Activated CD4-positive, alpha-beta T cell treated with anti-CD3 and anti-CD28 coated beads, Interleukin-2, amount 50 U/mL, for 24 hours (primary cell): Measurements from ENCODE around the gene PRAC1.

Experiments used
- DNase-seq, 2 donors: peaks; one replicate each; pipeline ENCODE4 v3.0.0-alpha.2; 2020; ENCODE audit warnings: low read depth in 1 of 2, low spot score in 1 of 2

Gene PRAC1

DNA sequence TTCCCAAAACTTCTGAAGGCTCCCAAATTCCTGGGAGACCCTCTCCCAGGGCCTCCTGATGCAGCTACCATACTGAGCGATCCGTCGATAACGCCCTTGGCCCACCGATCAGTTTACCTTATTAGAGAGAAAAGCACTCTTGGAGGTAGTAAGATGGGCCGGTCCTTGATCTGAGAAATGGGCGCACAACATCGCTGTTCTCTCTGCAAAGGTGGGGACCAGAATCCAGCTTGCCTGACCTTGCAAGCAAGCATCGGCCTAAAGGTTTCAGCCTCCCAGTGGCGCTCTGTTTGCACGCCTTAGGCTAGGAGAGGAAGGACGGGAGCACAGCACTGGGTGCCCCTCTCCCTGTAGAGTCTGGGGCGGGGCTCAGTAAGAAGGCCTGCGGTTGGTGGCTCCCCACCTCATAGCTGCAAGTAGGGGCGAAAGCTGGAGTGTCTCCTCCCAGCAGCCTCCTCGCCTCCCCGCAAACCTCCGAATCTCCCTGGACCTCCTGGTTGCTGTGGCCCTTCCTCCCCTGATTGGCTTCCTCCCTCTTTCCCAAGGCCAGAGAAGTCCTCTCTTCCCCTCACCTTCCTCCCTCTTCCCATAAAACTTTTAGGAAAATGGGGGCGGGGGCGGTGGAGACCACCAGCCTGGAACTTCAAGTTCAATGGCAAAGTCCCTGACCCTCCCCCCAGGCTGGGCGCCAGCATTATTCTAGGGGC lies at the start of gene PRAC1:
TSS of gene PRAC1 (minus strand) at position 318 of the 707 bp plus-strand sequence. CDS start at position 192, 126 bp downstream.
- no peak for DNase-seq

DNA sequence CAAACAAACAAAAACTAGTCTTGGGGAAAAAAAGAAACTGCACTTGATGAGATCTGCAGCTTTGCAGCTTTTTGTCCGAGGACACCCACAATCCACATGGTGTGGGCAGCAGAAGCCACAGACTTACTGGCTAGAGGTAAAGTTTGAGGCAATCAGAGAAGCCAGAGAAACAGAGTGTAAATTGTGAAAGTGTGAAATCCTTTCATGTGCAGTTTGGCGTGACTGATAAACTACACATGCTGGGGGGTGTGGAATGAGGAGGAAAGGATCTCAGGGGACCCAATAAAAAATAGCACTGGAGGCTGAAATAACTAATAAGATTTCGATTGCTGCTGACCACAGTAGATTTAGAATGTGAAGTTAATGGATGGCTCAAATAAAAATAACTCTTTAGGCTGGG lies 48.6 kb upstream of the PRAC1 start:
- no peak for DNase-seq

DNA sequence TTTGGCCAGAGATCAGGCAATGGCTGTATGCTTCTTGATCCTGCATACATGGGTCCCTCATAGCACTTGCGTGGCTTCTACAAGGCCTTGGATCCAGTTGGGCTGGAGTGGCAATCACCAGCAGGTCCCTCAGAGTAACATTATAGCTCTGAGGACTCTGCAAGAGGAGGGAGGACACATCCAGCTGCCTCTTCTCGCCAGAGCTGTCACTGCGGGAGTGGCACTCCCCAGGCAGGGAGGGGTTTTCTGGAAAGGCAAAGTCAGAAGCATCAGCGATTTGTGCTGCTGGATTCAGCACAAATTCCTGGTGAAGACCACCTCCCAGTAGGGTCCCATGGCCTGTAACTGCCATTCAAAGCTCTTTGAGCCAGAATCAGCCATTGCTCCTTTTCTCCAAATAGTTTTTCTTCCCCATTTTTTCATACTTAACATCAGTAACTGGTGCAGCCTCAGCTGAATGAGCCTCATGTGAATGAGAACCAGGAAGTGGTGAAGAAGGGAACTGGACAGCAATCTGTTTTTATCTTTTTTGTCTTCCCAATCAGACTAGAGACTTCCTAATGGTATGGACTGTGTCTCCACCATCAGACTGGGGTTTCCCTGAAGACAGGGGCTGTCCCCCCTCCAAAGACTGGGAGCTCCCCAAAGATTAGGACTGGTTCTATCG lies 46.8 kb upstream of the PRAC1 start:
- no peak for DNase-seq

DNA sequence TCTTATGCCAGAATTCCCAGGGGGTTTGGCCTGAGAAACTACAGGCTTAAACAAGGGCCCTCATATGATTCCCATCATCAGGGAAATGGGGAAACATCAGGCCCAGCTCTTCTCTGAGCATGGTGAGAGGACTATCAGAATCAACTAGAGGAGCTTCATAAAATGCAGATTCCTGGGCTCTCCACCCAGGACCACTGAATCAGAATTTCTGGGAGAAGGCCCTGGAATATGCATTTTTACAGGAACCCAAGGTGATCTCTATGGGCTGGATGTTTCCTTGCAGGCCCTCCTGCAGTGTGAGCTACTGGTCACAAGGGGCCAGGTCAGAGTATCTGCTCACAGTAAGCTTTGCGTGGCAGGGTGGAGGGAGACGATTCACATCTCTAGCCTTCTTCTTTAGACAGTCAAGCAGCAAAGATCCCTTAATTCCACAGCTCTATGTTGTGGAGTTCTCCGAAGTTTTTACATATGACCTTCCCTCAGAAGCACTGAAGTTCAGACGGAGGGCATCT lies 45.0 kb upstream of the PRAC1 start:
- DNase-seq: no peak

DNA sequence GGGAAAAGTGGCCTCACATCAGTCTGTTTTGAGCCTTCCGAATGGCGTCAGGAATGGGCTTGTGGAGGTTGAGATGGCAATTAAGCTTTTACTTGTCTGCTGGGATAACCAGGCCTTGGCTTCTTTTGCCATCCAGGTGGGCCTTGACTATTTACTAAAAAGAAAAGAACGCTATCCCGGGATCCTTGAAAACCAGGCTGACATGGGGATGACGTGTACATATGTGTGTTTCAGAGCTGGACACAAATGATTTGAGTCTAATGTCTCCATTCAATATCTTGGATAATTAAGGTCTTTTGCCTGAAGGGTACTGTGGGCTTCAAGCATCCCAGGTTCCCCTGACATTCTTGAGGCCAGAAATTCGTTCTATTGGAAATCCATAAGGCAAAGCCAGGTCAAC lies 38.8 kb upstream of the PRAC1 start:
- no peak for DNase-seq

DNA sequence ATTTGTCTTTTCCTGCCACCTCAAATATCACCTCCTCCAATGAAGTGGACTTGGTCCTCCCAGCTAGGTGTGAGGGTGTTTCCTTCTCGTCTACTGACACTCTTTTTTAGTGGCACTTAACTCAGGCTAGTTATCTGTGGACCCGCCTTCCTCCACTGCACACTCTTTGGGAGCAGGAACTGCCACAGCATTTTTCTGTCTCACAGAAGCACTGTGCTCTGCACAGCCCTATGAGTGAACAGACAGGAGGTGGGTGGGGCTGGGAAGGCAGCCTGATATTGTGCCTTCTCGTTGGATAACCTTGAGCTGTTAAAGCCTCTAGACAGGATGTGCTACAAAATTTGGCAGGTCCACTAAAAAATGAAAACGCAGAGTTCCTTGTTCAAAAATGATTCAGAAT lies 38.1 kb upstream of the PRAC1 start:
- no peak for DNase-seq

DNA sequence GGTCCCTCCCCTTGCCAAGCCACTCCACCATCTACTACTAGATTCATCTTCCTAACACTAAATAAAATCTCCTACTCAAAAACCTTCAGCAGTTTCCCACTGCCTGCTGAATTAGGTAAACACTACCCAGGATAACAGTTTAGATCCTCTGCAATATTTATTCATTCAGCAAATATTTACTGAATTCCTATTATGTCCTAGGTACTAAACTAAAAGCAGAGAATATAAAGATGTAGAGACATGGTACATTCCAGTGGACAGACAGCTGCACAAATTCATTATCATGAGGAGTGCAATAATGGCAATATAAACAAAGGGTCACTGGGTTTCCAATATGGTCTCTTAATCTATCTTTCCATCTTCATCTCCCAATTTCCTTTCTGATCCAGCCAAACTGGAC lies 37.0 kb upstream of the PRAC1 start:
- no peak for DNase-seq

DNA sequence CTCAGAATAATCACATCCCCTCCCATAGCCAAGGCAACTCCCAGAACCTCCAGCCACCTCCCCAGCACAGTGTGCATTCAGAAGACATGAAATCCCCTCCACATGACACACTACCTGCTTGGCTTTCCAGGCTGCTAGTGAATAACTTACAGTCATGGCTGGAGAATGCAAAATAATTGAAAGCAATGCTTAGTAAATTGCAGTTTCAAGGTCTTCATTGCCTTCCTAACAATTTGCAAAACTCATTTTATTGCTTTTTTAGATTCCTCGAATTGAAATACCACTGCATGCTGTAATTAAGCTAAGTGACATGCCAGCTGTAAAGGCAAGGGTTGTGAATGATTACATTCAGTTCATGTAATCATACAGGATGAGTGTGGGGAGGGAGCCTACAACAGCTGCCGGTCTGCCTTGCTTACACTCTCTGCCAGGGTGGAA lies 35.2 kb upstream of the PRAC1 start:
- DNase-seq: no peak

DNA sequence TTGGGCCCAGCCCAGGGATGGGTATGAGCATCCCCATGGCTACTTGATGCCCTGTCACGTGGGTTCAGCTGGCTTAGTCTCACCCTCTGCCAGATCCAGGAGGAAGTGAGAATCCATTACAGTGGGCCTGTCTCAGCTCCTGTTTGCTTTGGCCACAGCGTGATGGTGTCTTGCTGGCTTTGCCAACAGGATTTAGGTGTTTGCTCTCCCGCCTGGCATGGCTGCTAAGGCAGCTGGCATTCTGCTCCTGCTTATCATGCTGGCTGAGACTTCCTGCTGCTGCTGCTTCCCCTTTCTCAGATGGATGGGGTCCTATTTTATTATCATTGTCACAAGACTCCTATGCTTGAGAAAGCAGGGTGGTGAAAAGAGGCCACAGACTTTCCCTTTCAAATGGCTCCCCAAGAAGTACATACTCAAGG lies 34.5 kb upstream of the PRAC1 start:
- no peak for DNase-seq

DNA sequence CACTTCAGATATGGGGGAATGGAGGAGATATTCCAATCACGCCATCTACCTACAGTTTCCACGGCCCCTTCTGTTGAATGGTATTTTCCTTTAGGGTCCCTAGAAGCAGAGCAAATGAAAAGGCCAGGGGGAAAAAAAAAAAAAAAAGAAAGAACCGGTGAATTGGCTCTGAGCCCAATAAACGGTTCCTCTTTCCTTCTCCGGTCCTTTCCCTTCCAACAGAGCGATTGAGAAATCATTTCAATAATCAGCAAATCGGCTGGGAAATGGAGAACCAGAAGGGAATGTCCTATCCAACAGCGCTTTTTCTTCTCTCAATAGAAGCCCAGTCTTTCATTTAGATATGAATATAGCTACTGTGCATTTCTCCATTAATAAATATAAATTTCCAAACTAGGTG lies 33.0 kb upstream of the PRAC1 start:
- DNase-seq: no peak

DNA sequence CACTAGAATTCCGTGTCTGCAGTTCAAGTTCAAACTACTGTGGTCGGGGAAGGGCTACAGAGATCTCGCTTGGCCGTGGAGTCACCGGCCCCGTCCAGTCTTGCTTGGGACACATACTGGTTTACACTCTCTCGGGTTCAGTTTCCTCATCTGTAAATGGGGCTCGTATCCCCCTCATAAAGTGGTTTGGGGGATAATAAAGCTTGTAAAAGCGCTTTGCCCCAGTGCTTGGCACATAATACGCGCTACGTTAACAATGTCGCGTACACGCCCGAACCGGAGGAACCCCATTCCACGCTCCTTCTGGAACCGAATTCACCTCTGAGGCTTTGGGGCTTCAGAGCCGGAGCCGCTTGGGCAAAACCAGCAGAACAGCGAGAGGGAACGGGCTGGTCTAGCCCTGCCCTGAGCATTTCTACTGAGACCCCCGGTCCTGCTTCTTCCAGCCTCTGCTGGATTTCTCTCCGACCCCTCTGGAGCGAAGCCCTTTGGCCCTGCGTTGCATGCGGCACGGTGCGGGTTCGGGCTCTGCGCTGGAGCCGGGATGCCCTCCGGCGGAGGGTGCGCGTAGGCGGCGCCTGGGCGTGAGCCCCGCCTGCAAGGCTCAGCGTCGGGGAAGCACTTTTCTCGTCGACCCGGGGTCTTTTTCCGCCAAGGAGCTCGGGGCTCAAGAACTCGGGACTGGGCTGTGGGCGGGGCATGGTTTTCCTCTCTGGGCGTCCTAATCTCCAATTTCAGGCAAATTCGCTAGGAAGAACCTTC lies 32.4 kb upstream of the PRAC1 start:
- no peak for DNase-seq

DNA sequence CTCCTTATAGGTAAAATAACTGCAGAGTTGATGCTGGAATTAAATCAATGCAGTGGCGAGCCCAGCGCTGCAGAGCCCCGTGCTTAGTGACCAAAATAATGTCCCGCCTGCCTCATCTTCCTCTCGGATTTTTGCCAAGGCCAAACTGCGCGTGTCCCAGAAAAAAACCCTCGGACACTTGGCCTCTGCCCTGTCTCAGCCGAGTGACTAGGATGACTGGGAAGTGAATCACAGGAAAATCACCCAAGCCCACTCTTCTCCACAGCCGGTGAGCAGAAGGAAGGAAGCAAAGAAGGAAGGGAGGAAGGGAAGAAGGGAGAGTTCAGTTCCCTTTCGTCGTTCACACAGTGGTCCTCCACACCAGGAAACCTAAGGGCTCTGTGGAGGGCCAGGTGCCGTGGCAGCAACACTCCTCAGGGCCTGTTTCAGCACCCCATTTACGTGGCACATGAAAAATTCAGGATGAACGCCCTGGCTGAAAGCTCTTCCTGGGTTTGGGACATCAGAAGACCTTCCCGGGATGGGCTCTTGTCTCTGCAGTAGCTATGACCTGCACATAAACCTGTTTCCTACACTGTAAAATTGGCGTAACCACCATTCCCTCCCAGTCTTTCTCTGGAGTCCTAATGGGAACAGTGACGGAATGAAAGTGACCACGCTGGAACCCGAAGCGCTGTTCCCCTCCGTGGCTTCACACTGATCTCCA lies 31.6 kb upstream of the PRAC1 start:
- no peak for DNase-seq

DNA sequence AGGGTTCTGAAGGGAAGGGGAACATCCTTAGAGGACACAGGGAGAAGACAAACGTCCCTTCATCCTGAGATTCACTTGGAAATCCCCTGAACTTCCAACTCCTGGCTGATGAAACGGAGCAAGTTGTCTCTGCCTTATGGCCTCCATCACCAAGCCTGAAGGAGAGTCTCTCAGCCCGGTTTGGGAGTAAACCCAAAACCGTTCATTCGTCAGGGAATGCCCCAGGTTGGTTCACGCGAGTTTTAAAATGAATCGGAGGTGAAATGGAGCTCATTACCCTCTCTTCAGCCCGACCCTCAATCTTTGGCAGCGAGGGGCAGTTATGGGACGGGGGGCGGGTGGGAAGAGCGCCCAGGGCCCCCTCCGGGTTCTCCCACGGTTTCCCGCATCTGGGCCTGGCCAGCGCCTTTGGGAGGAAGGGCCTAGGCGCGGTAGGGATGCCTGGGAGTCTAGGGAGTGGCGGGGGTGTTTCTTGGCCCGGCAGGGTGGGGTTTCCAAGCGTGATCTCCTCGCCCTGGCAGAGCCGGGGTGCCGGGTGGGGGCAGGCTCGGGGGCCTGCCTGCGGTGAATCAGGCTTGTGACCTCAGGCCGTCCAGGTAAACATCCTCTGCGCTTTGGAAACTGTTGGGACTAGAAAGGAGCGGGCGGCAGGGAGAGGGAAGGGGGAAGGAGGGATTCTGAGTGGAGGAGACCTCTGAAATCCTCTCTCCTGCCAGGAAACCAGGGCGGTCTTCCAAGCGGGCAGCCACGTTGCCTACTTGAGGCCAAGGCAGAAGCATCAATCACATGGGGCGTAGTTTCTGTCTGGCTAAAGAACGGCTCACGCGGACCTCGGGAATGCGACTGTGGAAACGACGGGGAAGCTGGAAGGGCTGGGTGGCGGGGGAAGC lies 30.3 kb upstream of the PRAC1 start:
- no peak for DNase-seq

DNA sequence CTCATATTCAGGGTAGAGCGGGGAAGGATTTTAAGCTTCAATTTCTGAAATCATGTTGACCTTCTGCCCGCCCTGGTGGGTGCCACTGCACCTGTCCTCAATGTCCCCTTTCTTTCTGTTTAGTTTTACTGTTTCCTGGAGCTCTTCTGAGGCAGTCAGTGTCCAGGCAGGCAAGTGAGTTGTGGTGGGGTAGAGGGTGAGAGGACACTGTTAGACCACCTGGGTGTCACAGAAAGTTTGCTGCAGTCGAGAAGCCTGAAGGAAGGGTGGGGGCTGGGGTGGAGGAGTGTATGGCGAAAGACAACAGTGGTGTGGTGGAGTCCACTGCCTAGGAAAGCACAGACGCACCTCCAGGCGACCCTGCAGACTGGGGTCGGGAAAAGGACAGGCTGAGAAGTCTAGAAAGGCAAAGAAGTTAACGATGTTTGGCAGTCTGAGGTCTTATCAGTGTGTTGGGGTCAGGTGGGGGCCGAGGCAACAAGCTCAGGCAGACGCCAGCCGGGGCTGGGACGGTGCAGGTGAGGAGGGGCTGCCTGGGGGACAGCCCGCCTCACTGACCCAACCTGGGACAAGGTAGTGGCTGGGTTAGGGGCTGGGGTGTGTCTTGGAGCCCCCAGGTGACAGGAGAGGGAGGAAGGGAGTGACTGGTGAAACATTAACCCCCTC lies 29.5 kb upstream of the PRAC1 start:
- DNase-seq: no peak

DNA sequence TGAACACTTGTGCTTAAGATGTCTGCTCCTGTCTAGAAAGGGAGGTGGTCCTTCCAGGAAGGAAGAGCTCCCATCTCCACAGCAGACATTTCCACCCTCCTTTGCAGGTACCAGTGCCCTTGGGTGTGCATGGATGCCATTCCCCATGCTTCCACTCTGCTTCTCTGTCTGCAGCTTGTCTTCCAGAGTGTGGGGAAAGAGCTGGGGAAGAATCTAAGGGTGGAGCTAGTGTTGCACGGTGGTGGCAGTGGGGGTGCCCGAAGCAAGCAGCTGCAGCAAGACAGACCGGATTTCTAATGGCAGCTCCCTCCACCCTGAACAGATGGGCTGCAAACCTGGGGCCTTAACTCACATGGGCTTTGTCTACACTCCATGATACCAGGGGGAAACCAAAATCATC lies 28.9 kb upstream of the PRAC1 start:
- no peak for DNase-seq

DNA sequence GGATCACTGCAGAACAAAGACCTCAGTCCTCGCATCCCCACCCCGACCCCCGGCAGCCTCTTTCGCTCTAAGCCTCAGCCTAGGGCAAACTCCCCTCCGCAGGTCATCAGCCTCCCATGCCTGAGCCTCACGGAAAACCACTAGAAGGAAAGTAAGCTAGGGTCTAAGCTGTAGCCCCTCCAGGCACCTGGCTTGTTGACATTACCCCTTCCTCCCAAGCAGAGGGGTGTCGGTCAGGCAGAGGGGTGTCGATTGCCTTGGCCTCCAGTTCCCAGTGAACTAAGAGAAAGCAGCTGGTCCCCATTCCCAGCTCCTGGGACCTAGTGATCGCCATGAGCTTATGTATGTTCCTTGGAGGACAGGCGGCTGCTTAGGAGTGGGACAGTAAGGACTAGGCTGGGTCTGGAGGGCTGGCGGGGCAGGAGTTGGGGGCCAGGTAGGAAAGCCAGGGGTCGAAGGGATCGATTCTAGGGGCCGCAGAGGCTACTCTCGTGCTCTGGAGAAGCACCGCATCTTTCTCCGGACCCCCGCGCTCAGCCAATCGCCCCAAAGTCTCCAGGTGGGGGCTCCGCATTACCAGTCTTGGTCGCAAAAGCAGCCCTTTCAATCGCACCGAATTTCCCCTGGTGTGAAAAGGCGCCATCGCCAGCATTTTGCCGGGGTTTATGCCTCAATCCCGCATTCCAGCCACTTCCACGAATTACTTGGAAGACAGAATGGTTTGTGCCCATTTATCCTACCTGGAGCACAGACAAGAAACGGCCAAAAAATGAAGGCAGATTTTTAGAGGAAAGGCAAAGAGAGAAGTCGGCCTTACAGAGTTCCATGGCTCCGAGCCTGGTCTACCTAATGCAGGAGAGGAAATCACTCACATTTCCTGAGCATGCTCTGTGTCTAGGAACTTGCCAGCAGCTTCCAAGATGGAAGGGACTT lies 27.6 kb upstream of the PRAC1 start:
- no peak for DNase-seq

DNA sequence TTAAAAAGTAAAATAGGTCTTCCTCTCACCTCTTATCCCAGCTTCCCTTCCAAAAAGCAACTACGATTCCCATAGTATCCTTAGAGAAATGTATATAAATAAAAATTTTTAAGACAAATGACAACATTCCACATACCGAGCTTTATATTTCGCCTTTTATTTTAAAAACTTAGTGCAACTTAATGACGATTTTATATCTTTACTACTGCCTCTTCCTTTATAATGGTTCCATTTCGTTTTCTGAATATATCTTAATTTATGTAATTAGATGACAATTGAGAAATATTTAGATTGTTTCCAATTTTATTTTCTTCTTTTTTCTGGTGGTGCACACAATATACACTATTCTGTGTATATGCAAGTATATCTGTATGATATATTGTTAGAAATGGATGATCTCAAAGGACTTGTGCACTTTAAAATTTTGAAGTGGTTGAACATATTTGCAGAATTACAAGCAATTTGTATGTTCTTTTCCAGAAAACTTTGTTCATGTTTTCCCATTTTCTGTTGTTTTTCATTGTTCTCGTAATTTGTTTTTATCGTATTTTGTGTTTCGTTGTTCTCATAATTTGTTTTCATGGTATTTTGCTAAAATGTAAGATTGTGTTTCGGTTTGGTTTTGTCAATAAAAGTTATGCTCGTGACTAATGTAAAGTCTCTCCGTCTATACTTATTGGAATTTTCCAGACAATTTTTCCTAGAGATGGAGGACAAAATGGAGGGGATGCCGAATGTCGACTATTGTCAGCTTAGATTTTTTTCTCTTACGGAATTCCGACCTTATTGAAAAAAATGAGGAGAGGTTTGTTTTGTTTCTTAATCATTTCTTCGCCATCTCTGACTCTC lies 26.6 kb upstream of the PRAC1 start:
- no peak for DNase-seq
